Cerebellar cortex (tissue), 1 donor: ENCODE measurements around the gene TMX3.

Experiments used
- DNase-seq: peaks from one replicate; pipeline ENCODE4 v3.0.0-alpha.2; 2015; ENCODE audit warnings: low spot score

Gene TMX3, protein sequence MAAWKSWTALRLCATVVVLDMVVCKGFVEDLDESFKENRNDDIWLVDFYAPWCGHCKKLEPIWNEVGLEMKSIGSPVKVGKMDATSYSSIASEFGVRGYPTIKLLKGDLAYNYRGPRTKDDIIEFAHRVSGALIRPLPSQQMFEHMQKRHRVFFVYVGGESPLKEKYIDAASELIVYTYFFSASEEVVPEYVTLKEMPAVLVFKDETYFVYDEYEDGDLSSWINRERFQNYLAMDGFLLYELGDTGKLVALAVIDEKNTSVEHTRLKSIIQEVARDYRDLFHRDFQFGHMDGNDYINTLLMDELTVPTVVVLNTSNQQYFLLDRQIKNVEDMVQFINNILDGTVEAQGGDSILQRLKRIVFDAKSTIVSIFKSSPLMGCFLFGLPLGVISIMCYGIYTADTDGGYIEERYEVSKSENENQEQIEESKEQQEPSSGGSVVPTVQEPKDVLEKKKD

DNA sequence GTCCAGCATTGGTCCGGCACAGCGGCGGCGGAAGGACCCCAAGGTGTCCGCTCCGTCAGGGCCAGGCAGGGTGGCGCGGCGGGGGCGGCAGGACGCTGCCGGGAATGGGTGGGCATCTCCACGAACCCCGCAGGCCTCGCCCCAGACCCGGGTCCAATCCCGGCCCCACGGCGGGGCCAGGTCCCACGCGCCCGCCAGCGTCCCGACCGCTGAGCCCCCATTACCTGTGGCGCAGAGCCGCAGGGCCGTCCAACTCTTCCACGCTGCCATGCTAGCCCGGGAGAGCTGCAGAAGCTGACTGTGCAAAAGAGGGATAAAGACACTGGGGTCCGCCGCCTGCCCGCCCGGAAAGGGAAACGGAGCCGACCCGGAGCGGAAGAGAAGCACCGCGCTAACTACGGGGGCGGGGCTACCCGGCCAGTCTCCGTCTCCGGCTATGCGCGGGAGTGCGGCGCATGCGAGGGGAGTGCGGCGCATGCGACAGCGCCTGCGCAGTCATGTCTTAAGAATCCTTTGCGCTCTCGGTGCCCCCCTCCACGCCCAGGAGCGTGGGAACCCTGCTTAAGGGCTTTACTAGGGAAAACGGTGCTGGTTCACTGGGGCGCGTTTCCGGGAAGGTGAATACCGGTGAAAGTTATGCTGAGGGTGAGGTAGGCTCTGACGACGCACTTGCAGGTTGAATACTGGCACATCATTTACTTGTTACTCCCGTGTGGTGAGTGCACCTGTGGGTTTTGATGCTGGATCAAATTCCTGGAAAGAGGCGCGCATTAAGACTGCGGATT lies at the start of gene TMX3:
TSS of gene TMX3 (minus strand) at position 397 of the 785 bp plus-strand sequence. CDS start at position 270, 127 bp downstream.
- peak; percentile 91 for DNase-seq

DNA sequence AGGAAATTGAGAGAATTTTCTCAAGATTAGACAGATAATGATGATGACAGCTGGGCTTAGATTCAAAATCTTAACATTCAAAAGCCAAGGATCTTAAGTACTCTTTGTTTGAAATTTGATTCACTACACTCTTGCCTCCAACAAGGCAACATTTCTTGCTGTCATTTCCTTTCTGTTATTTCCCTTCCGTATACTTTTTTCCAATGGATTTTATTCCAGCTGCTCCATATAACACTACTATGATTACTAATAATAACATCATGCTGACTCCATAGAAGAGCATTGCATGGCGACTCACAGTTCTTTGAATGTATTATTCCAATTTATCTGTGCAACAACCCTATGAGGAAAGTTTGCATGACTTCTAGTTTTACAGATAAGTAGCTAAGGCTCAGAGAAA lies 49.1 kb upstream of the TMX3 start:
- DNase-seq: no peak

DNA sequence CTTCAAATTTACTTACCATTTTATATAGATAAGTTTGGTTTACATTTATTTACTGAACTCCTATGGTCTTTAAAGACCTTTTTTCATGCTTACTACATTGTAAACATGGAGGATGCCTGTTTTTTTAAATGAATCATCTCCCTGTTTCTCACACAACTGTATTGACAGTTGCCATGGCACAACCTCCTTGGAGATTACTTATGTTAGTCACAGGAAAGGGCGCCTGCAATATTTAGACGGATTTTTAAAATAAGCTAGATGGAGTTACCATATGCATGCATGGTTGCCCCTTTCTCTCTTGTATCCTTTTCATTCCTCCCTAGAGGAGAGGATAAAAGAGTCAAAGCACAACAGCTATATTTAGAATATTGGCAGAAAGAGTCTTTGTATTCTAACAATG lies 48.2 kb upstream of the TMX3 start:
- no peak for DNase-seq

GRCh38 chr18:68759308-68759707 lies 44.4 kb upstream of the TMX3 start:
- DNase-seq: no peak

DNA sequence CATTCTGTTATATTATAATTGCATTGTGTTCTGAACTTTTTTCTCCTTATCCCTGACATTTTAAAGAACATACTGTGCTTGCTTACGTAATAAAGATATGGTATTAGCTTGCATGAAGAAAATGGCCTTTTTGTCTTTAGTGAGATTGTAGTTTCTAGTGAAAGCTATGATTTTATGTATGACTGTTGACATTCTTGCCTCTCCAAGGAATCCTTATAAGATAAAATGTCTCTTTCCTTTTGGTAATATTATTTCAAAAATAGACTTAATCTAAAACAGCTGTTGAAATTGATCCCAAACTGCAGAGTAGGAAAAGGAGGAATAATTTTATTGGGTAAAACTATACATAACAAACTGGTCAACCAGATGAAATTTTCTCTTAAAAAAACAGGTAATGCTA lies 42.2 kb upstream of the TMX3 start:
- DNase-seq: no peak

DNA sequence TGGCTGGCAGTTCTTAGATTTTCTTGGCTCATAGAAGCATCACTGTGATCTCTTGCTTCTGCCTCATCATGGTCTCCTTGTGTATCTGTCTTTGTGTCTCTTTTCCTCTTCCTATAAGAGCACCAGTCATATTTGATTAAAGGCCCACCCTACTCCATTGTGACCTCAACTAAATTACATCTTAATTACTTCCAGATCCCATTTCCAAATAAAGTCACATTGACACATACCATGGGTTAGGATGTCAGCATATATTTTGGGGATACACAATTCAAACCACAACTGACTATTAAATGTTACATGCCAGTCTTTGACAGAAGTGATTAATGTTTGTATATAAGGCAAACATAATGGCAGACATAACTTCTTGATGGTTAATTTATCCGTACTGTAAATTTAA lies 27.3 kb upstream of the TMX3 start:
- no peak for DNase-seq

DNA sequence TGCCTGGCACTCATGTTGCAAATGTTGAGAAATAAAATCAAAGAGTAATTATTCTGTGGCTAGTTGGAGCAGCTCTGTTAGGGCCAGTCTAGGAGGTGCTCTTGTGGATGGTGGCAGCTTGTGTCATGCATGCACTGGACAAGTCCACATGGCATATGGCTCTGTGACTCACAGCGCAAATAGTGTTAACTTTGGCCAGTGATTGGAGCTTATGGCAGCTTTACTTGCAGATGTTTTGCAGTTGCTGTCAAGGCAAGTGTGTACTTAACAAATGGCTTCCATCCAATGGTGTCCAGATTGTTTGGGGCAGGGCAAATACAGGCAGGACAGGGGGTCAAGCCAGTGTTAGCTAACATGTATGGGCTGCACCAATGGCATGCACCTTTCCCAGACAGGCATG lies 26.1 kb upstream of the TMX3 start:
- no peak for DNase-seq

DNA sequence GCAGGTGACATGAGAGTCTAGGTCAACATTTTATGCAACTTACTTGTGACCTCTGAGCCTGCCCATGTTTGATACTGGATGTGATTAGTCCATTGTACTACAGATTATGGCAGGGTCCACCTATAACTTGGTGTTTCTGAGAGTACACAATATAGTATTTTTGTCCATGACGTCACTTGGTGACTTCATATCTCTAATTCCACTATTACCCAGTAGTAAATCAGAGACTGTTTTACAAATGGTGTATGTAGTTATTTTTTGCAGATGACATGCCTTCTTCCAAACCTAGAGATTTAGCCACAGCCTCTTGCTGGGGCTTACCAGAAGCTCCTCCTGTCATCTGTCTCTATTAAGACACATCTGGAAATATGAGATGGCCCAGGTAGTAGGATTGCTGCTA lies 24.6 kb upstream of the TMX3 start:
- DNase-seq: no peak

DNA sequence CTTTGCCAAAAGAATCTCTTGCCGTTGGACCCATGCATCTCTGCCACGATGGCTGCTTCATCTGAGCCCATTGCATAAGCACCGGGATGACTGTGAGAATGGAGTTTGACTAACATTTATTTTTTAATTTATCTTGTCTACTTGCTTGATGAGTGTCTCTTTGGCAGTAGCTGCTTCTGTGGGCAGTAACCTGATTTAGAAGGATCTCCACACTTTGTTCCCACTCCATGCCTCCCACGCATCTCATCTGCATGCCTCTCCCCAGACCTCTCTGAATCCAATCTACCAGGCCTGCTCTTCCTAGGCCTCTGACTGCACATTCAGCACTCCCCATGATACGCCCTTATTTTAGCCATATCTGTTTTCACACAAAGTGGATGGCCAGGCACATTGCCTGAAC lies 23.7 kb upstream of the TMX3 start:
- no peak for DNase-seq

DNA sequence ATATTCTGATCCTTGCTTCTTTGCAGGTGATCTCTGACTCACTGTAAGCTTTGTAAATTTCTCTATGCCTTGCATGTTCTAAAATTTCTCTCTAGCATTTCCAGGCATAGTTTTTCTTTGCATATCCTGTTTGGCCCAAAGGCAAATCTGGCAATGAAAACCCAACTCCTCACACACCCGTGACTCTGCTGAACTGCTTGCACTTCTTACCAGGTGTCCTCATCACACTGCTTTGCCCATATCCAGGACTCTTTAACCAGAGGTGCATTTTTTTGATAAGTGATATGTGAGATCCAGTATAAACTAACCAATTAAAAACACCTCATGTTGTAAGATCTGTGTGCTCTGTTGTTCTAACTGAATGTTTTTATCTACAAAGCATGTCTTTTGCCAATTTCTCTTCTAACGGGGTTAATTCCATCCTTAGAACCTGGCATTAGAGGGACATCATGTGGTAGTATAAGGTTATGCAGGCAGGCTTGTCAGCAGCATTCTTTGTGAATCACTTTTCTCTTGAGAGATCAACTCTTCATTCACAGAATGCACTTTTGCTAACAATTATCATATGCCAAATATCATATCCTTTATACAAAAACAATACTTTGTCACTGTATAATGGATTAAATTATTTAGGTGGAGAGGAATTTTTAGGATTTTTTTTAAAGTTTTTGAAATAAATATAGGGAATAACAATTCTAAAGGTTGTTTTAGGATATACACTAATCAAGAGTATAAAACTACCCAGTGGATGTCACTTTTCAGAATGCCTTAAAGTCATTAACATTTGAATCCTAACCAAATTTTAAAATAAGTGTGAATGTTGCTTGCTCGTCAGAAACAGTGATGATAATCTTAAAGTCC lies 20.8 kb upstream of the TMX3 start:
- peak; percentile 72 for DNase-seq

DNA sequence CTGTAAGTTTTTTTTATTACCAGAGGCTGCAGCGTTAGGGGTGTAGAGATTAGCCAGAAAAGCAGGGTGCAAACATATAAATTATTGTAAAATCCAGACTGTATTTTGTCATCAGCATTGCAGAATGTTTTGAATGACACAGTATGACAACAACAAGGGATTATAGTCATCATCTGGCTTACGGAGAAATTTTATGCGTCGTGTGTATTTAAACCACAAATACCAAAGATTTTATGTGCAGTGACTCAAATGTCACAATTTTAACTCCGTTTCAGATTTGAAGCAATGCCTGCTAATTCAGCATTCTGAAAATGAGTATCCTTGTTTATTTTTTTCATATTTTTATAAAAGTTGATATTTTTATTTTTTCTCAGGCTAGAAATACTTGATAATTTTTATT lies 19.4 kb upstream of the TMX3 start:
- DNase-seq: no peak

- no peak for DNase-seq
Measured at GRCh38 chr18:68733707-68734106, 18.8 kb upstream of the TMX3 start.

- no peak for DNase-seq
Measured at GRCh38 chr18:68728081-68728700, 13.3 kb upstream of the TMX3 start.

GRCh38 chr18:68727506-68727905 lies 12.6 kb upstream of the TMX3 start:
- DNase-seq: peak; percentile 22

- DNase-seq: no peak
Measured at GRCh38 chr18:68725346-68725745, 10.4 kb upstream of the TMX3 start.

GRCh38 chr18:68724021-68724420 lies 9.1 kb upstream of the TMX3 start:
- DNase-seq: no peak

DNA sequence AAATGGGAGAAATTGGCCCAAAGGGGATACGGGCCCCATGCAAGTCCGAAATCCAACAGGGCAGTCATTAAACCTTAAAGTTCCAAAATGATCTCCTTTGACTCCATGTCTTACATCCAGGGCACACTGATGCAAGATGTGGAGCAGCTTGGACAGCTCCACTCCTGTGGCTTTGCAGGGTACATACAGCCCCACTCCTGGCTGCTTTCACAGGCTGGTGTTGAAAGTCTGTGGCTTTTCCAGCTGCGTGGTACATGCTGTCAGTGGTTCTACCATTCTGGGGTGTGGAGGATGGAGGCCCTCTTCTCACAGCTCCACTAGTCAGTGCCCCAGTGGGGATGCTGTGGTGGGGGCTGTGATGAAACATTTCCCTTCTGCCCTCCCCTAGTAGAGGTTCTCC lies 8.6 kb upstream of the TMX3 start:
- no peak for DNase-seq

GRCh38 chr18:68722821-68723220 lies 7.9 kb upstream of the TMX3 start:
- no peak for DNase-seq

GRCh38 chr18:68721681-68722583 lies 7.0 kb upstream of the TMX3 start:
- no peak for DNase-seq

DNA sequence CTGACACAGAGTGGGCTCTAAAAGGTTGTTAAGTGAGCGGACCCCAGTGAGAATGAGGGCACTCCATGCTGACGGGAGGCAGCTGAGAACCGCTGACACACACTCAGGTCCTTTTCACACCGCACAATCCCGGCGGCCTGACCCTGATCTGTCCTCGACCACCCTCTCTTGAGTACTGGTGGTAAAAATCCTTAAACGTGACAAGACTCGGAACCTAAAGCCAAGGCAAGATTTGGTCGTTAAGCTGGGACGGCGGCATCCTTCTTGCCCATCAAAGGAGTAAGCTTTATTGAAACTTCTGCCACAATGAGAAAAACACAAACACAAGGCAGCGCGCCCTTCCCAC lies 569 bp downstream of the TMX3 start:
- DNase-seq: peak; percentile 35

GRCh38 chr18:68713796-68714195 lies 1.1 kb downstream of the TMX3 start:
- no peak for DNase-seq
